AG09319 (cell line): Measurements from ENCODE around the gene DLST.

Experiments
- DNase-seq: peaks from one replicate; pipeline ENCODE4 v3.0.0-alpha.2; 2010; ENCODE audit warnings: low read depth; ENCODE audit errors: extremely low read depth
- CTCF ChIP-seq: IDR thresholded peaks from 2 replicates; pipeline ENCODE4 v1.5.1; 2011; ENCODE audit warnings: low read depth, mild to moderate bottlenecking, inconsistent platforms, low read length, moderate library complexity

DLST gene

GRCh38 chr14:74907744-74908143 is 26.0 kb downstream of the DLST start:
- TF ChIP-seq CTCF: no peak
- no peak for DNase-seq

- no peak for DNase-seq
- TF ChIP-seq CTCF: no peak
Observed at GRCh38 chr14:74908861-74909341, 27.2 kb downstream of the DLST start.

GRCh38 chr14:74909501-74909900 is 27.8 kb downstream of the DLST start:
- no peak for DNase-seq

GRCh38 chr14:74909911-74910310 is 28.2 kb downstream of the DLST start:
- DNase-seq: no peak
- no peak for TF ChIP-seq CTCF

More at GRCh38 chr14:74909501-74909900, 27.8 kb downstream of the DLST start:
- no peak for TF ChIP-seq CTCF

- TF ChIP-seq CTCF: no peak
- DNase-seq: no peak
Observed at GRCh38 chr14:74910556-74910955, 28.8 kb downstream of the DLST start.

- no peak for DNase-seq
- TF ChIP-seq CTCF: no peak
Observed at GRCh38 chr14:74911221-74911620, 29.5 kb downstream of the DLST start.

- no peak for DNase-seq
Observed at GRCh38 chr14:74911704-74912103, 30.0 kb downstream of the DLST start.

More at GRCh38 chr14:74911704-74912103, 30.0 kb downstream of the DLST start:
- no peak for TF ChIP-seq CTCF
